Measurements from ENCODE around the gene ISCU. TPM values are rescaled to one million over a fixed set of nuclear protein-coding genes. Genes with fewer than 3 reads are reported as not detected.
"Not testable (repeated sequence)": the region's sequence is repeated elsewhere in the genome, so short reads cannot be mapped to it uniquely, and the experiment has no call there.

Gene ISCU
- total RNA-seq, 1 donor from 2014 or later = 136 TPM

- Histone ChIP-seq H3K4me1 (no peaks in the 10 kb centered on the region), H3K4me3 (no peak overlapping the region), H3K27me3 (no peaks in the 10 kb centered on the region), H3K36me3 (peaks cover 28 to 32% of the 10 kb centered on the region in 2 donors), H3K9me3 (no peaks in the 10 kb centered on the region), H3K27ac (no peak overlapping the region)
- TF ChIP-seq, protein P1, sequence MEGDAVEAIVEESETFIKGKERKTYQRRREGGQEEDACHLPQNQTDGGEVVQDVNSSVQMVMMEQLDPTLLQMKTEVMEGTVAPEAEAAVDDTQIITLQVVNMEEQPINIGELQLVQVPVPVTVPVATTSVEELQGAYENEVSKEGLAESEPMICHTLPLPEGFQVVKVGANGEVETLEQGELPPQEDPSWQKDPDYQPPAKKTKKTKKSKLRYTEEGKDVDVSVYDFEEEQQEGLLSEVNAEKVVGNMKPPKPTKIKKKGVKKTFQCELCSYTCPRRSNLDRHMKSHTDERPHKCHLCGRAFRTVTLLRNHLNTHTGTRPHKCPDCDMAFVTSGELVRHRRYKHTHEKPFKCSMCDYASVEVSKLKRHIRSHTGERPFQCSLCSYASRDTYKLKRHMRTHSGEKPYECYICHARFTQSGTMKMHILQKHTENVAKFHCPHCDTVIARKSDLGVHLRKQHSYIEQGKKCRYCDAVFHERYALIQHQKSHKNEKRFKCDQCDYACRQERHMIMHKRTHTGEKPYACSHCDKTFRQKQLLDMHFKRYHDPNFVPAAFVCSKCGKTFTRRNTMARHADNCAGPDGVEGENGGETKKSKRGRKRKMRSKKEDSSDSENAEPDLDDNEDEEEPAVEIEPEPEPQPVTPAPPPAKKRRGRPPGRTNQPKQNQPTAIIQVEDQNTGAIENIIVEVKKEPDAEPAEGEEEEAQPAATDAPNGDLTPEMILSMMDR (IDR thresholded peaks at IDR 0.05) = no peak
- peak in 1 of 2 donors; percentile 37 for DNase-seq (ENCODE audit: low spot score in 2 of 2)
- intact Hi-C loops (cut with DNase I) = no loop called here
Measured at GRCh38 chr12:108571609-108572165, 9.3 kb downstream of the ISCU start.

GRCh38 chr12:108572166-108572790, 9.9 kb downstream of the ISCU start:
- Histone ChIP-seq H3K4me1 (no peaks in the 10 kb centered on the region), H3K4me3 (no peak overlapping the region), H3K27ac (no peak overlapping the region), H3K27me3 (no peaks in the 10 kb centered on the region), H3K36me3 (peaks cover 22 to 26% of the 10 kb centered on the region in 2 donors), H3K9me3 (no peaks in the 10 kb centered on the region)
- peak in 1 of 2 donors; percentile 22 for DNase-seq (ENCODE audit: low spot score in 2 of 2)
- TF ChIP-seq, protein P1 (IDR thresholded peaks at IDR 0.05) = no peak
- intact Hi-C loops (cut with DNase I) = no loop called here

GRCh38 chr12:108573317-108573716, 10.9 kb downstream of the ISCU start:
- Histone ChIP-seq H3K9me3 (no peaks in the 10 kb centered on the region), H3K4me3 (no peak overlapping the region), H3K27me3 (no peaks in the 10 kb centered on the region), H3K36me3 (peaks cover 11 to 15% of the 10 kb centered on the region in 2 donors), H3K4me1 (no peaks in the 10 kb centered on the region), H3K27ac (no peak overlapping the region)
- intact Hi-C loops (cut with DNase I) = no loop called here
- TF ChIP-seq, protein P1 (IDR thresholded peaks at IDR 0.05) = no peak
- DNase-seq (ENCODE audit: low spot score in 2 of 2) = no peak

- H3K4me3 ChIP-seq; H3K27ac ChIP-seq; H3K9me3 ChIP-seq; H3K27me3 ChIP-seq; H3K4me1 ChIP-seq; H3K36me3 ChIP-seq; intact Hi-C loops (cut with DNase I): not testable (repeated sequence)
- peak in 1 of 2 donors; percentile 8 for DNase-seq (ENCODE audit: low spot score in 2 of 2)
Measured at GRCh38 chr12:108574276-108574675, 11.9 kb downstream of the ISCU start.

- peak in 1 of 2 donors; percentile 19 for DNase-seq (ENCODE audit: low spot score in 2 of 2)
- TF ChIP-seq, protein P1 (IDR thresholded peaks at IDR 0.05) = no peak
- intact Hi-C loops (cut with DNase I) = no loop called here
Measured at GRCh38 chr12:108575199-108575912, 13.0 kb downstream of the ISCU start.

DNA sequence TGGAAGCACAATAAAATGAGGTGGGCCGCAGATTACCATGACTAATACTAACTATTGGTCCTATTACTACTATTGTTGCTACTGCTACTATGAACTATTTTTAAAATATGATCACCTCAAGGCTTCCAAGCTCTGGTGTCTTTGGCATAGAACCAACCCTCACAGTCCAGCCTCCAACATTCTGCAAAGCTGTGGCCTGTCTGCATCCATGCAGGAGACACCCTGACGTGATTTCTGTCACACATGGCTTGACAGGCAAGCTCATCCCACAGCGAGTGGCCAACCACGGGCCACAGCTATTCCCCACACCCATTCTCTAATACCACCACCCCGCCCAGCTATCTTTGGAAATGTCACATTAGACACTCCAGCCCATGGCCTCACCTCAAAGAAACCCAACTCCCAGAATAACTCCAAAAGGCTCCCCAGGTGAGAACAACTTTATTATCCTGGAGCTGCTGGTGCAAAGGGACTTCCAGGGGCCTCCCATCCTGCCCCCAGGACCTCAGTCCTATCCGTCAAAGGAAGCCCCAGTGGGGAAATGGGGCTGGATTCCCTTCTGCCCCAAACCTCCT, 14.4 kb downstream of the ISCU start:
- Histone ChIP-seq H3K36me3 (no peaks in the 10 kb centered on the region), H3K27ac (no peak overlapping the region), H3K9me3 (no peaks in the 10 kb centered on the region), H3K4me1 (no peaks in the 10 kb centered on the region), H3K4me3 (no peak overlapping the region), H3K27me3 (no peaks in the 10 kb centered on the region)
- peak in 1 of 2 donors; percentile 25 for DNase-seq (ENCODE audit: low spot score in 2 of 2)
- TF ChIP-seq, protein P1 (IDR thresholded peaks at IDR 0.05) = no peak
- intact Hi-C loops (cut with DNase I) = no loop called here

More at GRCh38 chr12:108575199-108575912, 13.0 kb downstream of the ISCU start:
- no peak overlapping the region for H3K4me3 ChIP-seq
- no peaks in the 10 kb centered on the region for H3K4me1 ChIP-seq
- no peak overlapping the region for H3K27ac ChIP-seq
- no peaks in the 10 kb centered on the region for H3K9me3 ChIP-seq
- no peaks in the 10 kb centered on the region for H3K27me3 ChIP-seq
- no peaks in the 10 kb centered on the region for H3K36me3 ChIP-seq
